ENCODE measurements around the gene GPS1.

GPS1 gene

DNA sequence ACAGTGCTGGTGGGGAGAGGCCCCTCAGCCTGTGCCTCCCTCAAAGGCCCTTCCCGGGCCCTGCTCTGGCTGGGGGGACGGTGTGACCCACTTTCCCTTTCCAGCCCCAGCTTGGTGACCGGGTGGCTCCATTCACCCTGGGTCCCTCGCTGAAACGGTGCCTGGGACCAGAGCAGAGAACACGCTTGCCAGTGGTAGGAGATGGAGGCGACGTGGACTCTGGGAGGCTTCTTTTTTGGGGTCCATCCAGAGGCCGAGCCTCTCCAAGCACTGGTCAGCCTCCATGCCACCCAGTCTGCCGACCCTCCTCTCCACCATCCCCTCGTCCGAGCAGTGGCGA, 36.8 kb upstream of the GPS1 start:
- DNase-seq (ENCODE audit: low spot score): no peak

DNA sequence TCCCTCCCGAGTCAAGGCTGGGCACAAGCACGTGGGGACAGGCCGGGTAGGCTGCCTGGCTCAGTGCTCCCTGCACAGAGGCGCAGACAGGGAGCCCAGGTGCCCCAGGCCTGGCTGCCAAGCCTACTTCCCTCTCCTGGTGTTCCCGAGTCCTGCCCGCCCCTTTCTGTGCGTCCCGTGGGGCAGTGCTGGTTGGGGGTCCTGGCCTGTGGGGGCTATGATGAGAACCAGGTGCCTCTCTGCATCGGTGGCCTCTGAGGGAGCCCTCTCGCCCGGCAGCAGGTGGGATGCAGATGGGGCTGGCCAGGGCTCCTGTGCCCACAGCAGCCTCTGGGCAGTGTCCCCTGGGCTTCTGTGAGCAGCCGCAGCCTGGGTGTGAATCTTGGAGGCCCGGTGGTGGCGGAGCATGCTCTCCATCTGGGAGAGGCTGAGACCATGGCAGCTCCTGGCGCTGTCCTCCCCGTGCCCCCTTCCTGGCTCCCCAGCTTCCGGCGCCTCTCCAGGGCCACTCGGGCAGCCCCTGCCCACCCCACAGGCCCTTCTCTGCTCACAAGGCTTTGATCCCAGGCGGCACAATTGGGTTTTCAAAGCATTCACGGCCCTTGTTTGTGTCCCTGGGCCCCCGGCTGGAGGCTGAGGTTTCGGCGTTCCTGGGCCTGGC, 36.3 kb upstream of the GPS1 start:
- no peak for DNase-seq (ENCODE audit: low spot score)

DNA sequence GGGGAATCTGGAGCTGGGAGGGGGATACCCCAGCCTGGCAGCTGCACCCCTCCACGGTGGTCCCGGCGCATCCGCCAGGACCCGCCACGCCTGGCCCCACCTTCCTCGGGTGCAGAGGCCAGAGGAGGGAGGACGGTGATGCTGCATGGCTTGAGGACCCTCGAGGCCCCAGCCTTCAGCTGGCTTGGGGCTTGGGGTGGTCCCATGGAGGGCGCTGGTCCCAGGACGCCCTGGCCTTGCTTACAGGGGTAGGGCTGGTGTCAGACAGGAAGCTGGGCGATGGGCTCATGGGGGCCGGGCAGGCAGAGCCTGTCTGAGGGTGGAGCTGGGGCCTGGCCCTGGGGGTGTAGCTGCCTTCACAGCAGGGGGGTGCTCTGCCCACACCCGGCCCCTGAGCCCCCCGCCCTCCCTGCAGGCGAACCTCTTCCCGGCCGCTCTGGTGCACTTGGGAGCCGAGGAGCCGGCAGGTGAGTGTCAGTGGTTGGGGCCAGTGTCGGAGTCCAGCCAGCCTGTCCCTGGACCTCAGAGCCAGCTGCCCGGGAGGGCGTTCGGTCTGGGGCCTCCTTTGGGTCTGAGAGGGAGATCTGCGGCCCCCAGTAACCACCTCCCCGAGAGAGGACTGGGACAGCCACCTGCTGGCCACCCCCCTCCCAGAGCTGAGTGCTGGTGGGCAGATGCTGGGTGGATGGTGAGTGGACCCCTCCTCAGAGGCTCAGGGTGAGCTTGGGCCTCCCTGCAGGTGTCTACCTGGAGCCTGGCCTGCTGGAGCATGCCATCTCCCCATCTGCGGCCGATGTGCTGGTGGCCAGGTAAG, 35.4 kb upstream of the GPS1 start:
- DNase-seq (ENCODE audit: low spot score): no peak

DNA sequence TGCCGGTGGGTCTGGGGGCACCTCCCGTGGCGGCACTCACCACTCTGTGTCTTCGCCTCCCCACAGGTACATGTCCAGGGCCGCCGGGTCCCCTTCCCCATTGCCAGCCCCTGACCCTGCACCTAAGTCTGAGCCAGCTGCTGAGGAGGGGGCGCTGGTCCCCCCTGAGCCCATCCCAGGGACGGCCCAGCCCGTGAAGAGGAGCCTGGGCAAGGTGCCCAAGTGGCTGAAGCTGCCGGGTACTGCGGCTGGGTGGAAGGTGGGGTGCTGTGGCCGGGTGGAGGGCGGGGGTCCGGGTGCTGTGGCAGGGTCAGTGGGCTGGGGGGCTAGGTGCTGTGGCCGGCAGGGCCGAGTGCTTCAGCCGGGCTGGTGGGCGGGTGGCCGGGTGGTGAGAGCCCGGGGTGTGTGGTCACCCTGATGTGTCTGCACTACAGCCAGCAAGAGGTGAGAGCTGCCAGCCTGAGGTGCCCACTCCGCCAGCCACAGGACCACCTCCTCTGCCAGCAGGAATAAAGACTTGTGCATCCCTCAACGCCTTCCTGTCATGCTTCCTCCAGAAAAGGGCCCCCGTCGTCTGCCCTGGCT, 34.7 kb upstream of the GPS1 start:
- no peak for DNase-seq (ENCODE audit: low spot score)

DNA sequence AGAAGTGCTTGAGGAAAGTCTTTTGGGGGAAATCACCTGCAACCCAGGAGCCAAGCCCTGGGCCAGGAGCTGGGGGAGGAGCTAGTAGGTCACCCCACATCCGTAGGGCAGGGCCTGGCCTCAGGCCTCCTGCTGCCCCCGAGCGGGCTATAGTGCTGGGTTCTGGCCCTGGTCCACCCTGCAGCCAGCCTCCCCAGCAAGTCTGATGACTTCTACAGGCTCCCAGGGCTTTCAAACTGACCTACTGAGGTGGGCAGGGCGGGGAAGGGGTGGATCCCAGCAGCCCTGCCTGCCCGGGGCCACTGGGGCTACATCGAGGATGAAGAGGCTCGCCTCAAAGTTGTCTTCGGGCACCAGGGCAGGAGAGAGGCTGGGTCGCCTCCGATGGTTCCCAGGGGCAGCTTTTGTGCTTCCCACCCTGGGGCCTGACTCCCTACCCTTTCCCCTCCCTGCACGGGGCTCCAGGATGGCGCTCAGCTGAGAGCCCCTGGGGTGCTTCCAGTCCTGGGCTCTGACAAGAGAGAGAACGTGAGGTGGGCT, 34.0 kb upstream of the GPS1 start:
- DNase-seq (ENCODE audit: low spot score): no peak

DNA sequence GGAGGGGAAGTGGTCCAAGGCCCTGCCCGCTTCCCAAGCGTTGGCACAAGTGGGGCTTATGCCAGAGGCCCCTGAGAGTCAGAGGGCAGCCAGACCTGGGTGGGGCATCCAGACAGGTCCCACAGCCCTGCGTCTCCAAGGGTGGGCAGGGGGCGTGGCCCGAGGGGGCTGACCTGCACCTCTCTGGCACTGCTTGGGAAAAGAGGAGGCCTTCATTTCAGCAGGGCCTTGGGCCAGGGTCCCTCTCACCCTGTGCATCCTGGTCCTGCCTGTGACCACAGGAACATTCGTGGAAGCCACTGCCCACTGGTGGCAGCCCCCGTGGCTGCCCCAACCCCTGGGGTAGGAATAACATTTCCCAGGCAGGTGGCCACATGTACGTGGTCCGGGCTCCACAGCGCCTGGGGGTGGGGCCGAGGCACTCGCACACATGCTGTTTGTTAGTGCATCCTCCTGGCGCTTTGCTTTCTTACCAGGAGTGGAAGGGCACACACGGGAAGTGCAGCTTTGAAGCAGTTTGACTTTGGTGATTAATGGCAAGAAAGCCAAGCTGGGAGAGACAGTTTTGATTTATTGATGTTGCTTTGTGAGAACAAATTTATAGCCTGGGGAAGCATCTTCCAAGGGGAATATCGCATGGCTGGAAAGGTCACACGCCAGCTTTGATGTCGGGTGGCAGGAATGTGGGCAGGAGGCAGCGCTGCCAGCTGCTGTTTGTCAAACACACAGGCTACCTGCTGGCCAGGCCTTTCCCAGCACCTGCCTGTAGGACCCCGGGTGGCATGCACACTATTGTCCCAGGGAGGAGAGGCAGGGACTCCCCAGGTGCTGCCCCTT, 33.3 kb upstream of the GPS1 start:
- no peak for DNase-seq (ENCODE audit: low spot score)

DNA sequence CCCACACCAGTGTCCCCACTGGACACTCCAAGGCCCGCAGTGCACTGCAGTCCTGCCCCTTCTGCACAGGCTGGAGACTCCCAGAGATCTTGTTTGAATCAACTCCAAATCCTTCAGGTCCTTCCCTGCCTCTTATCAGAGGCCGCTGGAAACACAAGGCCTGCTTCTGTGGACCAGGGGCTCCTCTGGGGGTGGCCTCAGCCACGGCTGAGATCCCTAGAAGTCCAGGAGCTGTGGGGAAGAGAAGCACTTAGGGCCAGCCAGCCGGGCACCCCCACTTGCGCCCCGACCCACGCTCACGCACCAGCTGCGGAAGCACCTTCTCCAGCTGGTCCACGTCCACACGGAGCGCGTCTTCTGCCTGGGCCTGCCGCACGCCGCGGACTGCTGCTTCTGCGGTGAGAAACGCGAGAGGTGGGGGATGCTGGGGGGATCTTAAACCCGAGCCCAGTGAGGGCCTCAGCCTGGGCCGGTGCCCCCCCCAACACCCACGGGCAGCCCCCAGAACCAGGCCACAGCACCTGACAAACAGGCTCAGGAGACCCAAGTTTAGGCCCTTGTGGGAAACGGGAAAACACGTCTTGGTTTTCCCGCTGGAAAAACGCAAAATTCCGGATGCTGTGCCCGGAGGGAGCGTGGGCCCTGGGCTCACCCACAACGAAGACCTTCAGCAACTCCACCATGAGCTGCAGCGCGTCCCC, 32.6 kb upstream of the GPS1 start:
- no peak for DNase-seq (ENCODE audit: low spot score)

DNA sequence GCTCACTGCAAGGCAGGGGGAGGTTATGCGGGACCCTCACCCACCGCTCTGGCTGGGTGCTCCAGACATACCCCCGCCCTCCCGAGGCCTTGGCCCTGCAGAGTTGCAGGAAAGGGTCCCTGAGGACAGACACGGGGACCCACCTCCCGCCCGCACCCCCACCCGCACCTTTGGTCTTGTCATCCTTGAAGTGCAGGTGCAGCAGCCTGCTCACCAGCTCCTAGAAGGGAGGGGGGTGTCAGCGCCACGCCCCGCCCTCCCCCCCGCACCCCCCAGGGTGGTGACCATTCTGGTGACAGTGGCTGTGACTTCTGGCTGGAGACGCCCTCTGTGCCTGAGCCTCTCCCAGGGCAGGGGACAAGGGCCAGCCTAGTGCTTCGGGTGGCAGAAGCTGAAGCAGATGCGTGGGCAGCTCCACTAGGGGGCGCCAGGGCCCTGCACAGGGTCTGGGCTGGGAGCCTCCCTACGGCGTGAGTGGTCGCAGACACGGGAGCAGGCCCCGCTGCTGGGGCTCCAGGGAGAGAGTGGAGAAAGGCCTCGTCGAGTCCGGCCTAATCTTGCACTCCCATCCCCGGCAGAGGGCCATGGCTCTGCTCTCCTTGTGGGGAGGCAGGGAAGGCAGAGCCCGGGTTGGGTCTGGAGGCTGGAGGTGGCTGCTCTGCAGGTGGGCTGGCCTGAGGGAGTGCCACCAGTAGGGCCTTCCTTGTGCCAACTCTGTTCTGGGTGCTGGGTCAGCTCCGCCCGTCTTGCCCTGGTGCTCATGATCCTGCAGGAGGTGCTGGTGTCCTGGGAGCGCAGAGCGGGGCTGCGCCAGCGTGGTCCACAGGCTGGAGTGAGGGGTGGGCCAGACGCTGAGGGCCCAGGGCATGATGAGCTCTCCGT, 31.8 kb upstream of the GPS1 start:
- DNase-seq (ENCODE audit: low spot score): no peak

DNA sequence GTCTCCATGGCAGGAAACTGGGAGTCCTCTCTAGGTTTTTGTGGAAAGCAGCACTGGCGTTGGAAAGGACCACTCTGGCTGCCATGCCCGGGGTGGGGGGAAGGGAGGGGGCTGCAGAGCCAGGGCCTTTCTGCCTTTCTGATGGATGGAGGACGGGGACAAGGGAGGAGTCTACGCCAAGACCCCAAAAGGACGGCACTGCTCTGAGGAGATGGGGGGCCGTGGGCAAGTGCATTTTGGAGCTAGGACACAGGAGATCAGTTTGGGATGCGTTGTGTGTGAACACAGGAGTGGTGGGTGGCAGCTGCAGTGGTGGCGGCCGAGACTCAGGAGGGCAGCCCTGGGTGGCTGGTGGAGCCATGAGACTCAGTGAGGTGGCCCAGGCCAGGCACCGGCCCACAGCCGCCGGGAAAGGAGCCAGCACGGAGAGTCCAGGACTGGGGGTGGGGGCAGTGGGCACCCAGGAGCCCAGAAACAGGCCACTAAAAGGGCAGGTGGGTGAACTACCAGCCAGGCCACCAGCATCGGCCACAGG, 31.1 kb upstream of the GPS1 start:
- DNase-seq (ENCODE audit: low spot score): no peak

DNA sequence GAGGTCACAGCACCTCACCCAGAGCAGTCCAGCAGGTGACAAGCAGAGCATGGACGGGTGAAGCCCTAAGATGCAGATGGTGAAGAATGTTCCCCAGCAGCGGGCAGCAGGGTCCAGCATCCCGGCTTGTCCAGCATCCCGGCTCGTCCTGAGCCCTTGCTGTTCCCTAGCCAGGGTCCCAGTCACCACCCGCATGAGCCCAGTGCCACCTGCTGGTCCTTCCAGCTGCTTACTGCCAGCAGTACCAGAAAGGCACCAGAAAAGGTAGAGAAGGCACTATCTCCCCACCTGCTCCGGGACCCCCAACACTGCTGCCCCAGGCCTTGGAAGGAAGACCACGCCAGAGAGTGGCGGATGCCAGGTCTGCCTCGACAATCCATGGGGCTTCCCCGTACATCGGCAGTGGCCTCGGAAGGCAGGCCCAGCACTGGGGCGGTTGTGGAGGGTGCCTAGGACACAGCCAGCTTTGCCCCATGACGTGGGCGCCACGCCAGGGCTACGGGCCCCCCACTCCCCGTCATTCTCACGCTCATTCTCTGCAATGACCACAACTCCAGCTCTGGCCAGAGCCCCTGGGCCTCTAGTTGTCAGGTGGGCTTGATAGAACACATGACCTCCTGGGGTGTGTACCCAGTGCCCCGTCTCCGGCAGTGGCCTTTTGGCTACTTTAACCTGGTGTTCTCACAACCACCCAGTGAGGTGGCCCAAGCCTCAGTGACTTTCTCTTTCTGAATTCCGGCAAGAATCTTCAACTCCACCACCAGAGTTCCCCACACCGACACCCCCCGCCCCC, 30.4 kb upstream of the GPS1 start:
- DNase-seq (ENCODE audit: low spot score): no peak

DNA sequence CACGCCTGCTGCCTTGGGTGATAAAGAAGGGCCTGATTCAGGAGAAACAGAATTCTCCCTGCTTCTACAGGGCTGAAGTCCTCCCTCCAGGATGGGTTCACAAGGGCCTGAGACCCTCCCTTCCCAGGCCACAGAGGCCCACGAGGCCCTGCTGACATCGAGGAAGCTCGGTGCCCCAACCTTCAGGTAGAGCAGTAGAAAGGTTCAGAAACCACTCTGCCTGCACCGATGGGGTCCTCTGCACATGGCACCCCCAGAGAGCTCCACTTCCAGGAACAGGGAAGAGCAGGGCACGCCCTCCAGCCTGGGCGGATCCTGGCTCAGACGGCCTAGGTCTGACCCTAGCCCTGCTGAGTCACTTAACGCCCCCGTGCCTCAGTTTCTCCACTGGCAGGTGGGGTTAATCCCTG, 29.8 kb upstream of the GPS1 start:
- no peak for DNase-seq (ENCODE audit: low spot score)

DNA sequence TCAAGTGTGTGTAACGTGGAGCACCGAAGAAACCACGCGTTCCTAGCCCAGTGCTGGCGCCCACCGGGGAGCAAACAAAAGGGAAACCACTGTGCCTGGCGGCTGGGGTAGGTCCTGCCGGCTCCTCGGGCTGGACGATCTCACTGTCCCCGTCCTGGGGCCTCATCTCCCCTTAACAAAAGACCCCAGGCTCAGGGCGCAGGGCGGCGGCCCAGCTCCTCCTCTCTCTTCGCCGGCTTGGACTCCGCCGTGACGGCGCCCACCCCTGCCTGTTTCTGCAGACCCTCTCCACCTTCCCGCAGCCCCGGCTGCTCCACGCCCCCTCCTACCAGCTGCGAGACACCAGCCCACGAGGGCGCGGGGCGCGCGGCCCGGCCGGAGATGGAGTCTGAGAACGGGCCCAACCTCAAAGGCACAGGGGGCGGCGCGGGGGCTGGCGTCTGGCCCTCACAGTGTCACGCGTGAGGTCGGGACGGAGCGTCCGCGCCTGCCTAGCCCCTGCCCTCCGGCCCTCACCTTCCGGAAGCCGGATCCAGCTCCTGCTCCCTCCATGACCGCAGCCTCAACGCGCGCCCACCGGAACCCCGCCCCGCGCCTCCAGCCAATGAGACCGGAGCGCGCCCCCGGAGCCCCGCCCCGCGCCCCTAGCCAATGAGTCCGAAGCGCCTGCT, 29.3 kb upstream of the GPS1 start, which contains the start of gene CENPX:
Gene CENPX, minus strand, starts transcription at position 569 of the 671 bp plus-strand sequence. Its CDS starts 17 bp downstream, at position 552.
- no peak for DNase-seq (ENCODE audit: low spot score)

DNA sequence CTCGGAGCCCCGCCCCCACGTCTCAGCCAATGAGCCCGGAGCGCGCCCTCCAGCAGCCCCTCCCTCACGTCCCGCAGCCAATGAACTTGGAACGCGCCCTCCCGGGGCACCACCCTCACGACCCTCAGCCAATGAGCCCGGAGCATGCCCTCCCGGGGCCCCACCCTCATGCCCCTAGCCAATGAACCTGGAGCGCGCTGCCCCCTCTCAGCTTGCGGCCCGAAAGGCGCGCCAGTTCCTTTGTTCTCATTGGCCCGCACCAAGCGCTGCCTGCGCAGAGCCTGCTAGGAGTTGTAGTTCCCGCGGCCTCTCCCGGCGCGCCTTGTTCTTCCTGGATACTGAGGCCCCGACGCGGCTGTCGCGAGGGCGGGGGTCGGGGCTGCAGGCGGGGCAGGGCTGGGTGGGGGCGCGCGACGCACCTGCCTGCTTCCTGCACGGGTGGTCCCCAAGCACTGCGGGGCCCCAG, 28.7 kb upstream of the GPS1 start, which contains the start of gene LRRC45:
Gene LRRC45, plus strand, starts transcription at position 325 of the 466 bp plus-strand sequence. CDS start 339 bp downstream, outside the sequence.
- peak; percentile 100 for DNase-seq (ENCODE audit: low spot score)

DNA sequence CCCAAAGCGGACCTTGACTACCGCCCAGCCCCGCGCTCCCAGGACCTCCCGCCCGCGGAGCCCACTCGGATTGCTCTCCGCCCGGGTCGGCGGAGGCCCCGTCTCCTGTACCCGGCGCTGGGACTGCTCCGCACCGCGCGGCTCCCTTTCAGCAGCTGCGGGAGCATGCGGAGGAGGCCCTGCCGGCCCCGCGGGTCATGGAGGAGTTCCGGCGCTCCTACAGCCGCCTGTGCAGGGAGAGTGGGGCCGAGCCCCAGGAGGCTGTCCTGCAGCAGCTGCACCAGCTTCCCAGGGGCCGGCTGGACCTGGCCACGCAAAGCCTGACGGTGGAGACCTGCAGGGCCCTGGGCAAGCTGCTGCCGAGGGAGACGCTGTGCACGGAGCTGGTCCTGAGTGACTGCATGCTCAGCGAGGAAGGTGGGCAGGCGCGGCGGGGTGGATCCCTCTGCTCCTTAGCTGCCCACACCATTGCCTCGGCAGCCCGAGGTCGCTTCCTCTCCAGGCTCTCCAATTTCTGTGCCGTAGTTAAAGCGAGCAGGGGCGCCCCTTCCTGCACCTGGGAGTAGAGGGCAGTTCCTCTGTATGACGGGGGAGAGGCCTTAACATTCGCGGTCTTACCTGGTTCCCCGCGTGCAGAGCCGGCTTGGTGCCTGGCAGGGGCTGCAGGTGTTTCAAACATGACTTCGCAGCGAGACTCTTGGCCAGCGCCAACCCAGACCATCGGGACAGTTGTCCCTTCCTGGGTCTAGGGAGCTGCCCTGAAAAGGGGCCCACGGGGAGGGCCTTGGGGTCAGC, 28.1 kb upstream of the GPS1 start:
- DNase-seq (ENCODE audit: low spot score): no peak

DNA sequence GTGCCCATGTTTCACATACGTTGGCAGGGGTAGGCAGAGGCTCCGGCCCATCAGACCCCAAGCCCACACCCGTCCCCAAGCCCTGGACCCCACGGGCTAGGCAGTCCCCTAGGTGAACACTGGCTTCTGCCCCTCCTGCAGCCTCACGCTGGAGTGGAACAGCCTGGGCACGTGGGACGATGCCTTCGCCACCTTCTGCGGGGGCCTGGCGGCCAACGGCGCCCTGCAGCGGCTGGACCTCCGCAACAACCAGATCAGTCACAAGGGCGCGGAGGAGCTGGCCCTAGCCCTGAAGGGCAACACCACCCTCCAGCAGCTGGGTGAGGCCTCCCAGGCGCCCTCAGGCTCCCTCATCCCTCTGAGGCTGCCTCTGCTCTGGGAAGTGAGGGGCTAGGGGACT, 26.8 kb upstream of the GPS1 start:
- DNase-seq (ENCODE audit: low spot score): no peak

DNA sequence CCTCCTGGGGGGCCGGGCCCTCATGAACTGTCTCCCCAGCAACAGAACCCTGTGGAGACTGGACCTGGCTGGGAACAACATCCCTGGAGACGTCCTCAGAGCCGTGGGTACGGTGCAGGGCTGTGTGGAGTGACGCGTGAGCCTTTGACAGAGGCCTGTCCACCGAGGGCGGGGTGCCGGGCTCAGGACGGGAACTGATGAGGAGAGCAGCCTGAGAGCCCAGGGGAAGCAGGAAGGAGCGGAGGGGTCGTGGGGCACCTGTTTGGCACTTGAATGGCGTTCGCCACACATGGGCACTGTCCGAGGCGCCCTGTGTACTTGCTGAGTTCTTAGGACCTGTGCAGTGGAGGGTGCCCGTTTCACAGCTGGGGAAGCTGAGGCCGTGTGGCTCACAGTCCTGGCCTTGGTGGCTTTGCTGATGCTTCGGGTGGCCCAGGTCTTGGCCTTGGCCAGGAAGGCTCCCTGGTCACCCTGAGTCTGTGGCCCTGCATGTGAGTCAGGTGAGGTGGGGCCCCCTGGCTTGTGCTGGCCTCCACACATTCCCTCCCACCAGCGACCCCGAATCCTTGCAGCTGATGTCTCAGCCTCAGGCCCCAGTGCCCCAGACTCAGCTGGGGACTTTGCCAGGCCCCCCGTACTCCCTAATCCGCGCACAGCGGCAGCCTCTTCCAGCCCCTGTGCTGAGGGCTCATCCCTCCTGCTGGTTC, 26.1 kb upstream of the GPS1 start:
- no peak for DNase-seq (ENCODE audit: low spot score)

DNA sequence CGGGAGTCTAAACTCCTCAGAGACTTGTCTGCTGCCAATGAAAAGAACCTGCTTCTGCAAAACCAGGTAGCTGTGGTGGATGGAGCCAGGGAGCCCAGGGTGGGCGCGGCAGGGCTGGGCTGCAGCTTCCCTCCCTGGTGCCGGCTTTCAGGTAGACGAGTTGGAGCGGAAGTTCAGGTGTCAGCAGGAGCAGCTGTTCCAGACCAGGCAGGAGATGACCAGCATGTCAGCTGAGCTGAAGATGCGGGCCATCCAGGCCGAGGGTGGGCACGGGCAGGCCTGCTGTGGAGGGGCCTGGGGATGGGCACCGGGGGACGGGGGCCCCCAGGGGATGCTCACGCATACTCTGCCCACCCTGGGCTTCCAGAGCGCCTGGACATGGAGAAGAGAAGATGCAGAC, 23.5 kb upstream of the GPS1 start:
- DNase-seq (ENCODE audit: low spot score): no peak
